Hepatocyte (in vitro differentiated cells): Measurements from ENCODE around the gene KRT23.

ENCODE experiments used
- EZH2 ChIP-seq: fragments of 200-600 bp; sonication (generic); IDR thresholded peaks from 2 replicates; pipeline ENCODE4 v1.6.1; 2016; ENCODE audit warnings: antibody characterized with exemption, mild to moderate bottlenecking, borderline replicate concordance
- TF ChIP-seq, protein P1 (sequence below): fragments of 200-600 bp; sonication (generic); IDR thresholded peaks from 2 replicates; pipeline ENCODE4 v1.5.1; 2016; ENCODE audit warnings: antibody characterized with exemption, mild to moderate bottlenecking; ENCODE audit not compliant: poor library complexity

DNA sequence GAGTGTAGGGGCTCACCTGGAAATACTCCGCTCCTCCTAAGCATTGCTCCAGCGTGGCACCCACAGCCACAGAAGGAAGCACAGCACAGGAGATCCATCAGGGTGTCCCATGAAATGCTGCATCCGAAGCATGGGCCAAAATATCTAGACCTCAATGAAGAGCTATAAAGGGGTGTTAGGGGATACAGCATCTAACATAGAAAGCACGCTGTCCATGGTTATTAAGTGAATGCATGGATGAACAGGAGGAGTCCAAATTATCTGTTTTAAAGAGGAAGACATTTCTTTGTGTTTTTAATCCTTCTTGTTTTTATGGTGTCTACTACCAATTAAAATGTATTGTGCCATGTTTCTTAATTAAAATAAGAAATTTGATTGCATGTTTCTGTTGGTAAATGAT lies 30.8 kb downstream of the KRT23 start:
- TF ChIP-seq, protein P1, sequence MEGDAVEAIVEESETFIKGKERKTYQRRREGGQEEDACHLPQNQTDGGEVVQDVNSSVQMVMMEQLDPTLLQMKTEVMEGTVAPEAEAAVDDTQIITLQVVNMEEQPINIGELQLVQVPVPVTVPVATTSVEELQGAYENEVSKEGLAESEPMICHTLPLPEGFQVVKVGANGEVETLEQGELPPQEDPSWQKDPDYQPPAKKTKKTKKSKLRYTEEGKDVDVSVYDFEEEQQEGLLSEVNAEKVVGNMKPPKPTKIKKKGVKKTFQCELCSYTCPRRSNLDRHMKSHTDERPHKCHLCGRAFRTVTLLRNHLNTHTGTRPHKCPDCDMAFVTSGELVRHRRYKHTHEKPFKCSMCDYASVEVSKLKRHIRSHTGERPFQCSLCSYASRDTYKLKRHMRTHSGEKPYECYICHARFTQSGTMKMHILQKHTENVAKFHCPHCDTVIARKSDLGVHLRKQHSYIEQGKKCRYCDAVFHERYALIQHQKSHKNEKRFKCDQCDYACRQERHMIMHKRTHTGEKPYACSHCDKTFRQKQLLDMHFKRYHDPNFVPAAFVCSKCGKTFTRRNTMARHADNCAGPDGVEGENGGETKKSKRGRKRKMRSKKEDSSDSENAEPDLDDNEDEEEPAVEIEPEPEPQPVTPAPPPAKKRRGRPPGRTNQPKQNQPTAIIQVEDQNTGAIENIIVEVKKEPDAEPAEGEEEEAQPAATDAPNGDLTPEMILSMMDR: no peak
- no peak for TF ChIP-seq EZH2
